VCaP (cell line): ENCODE measurements around the gene DNAJC30.
"Not testable (repeated sequence)": the region's sequence is repeated elsewhere in the genome, so short reads cannot be mapped to it uniquely, and the experiment has no call there.

Experiments
- H3K27ac ChIP-seq: fragments of 450-650 bp; 2 replicates; pipeline ENCODE4 v1.5.1; 2017
- TF ChIP-seq, protein P1 (sequence below): fragments of 450-650 bp; conservative IDR thresholded peaks from 2 replicates; pipeline ENCODE4 v1.5.1; 2017; ENCODE audit warnings: mild to moderate bottlenecking, moderate library complexity

The DNAJC30 gene

DNA sequence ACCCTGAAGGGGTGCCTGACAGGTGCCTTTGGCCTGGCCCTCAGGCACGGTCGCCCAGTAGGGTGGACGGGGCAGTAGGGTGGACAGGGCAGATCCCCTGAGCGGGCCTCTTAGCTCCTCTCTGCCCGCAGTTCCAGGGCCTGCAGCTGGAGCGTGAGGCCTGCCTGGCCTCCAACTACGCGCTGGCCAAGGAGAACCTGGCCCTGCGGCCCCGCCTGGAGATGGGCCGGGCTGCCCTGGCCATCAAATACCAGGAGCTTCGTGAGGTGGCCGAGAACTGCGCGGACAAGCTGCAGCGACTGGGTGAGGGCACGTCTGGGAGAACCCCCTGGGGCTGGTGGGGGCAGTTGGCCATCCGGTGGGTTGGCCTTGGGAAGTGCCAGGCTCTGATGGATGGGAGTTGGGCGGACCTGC is 14.0 kb downstream of the DNAJC30 start:
- TF ChIP-seq, protein P1, sequence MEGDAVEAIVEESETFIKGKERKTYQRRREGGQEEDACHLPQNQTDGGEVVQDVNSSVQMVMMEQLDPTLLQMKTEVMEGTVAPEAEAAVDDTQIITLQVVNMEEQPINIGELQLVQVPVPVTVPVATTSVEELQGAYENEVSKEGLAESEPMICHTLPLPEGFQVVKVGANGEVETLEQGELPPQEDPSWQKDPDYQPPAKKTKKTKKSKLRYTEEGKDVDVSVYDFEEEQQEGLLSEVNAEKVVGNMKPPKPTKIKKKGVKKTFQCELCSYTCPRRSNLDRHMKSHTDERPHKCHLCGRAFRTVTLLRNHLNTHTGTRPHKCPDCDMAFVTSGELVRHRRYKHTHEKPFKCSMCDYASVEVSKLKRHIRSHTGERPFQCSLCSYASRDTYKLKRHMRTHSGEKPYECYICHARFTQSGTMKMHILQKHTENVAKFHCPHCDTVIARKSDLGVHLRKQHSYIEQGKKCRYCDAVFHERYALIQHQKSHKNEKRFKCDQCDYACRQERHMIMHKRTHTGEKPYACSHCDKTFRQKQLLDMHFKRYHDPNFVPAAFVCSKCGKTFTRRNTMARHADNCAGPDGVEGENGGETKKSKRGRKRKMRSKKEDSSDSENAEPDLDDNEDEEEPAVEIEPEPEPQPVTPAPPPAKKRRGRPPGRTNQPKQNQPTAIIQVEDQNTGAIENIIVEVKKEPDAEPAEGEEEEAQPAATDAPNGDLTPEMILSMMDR, result no peak
- H3K27ac ChIP-seq, result peak overlapping the region; percentile 84

DNA sequence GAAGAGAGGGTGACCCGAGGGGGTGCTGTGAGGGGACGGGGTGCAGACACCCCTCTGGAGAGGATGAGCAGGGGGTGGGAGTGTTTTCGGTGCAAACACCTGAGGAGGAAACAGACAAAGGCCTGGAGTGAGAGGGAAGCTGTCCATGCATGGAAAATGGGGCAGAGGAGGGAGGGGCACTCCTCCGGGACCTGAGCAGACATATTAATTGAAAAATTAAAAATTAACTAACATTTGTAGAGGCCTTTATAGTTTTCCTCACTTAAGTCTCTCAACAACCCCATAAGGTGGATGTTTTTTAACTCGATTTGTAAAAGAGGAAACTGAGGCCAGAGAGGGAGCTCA is 14.4 kb downstream of the DNAJC30 start:
- TF ChIP-seq, protein P1, result no peak
- peak overlapping the region; percentile 84 for H3K27ac ChIP-seq

DNA sequence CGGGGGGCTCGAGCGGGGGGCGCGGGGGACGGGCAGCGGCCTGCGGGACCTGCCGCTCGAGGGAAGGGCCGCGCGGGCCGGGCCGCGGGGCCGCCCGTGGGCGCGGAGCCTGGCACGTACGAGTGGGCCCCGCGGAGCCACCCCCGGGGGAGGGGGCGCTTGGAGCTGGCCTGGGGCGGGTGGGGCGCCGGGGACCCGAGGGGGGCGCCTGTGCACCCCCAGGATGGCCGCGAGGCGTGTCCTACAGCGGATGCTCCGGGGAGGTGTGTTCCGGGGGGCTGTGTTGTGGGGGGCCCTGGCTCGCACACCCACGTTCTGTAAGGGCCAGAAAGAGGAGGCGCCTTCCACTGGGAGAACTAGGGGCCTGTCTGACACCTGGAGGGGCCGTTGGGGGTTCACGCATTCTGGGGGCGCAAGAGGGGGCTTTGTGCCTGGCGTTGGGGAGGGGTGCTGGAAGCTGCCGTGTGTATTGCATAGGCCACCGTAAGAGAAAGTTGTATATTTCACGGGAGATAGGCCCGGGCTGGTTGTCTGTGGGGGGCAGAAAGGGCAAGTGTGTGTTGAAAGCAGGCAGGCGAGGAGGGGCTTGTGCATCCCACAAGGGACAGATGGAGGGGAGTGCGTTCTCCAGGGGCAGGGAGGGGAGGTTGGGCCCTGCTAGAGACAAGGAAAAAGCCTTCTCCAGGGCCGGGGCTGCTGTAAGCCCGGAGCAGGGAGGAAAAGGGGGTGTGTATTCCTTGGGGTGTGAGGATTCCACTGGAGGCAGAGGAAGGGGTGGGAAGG is 15.0 kb downstream of the DNAJC30 start:
- peak overlapping the region; percentile 84 for H3K27ac ChIP-seq
- TF ChIP-seq, protein P1, result no peak

DNA sequence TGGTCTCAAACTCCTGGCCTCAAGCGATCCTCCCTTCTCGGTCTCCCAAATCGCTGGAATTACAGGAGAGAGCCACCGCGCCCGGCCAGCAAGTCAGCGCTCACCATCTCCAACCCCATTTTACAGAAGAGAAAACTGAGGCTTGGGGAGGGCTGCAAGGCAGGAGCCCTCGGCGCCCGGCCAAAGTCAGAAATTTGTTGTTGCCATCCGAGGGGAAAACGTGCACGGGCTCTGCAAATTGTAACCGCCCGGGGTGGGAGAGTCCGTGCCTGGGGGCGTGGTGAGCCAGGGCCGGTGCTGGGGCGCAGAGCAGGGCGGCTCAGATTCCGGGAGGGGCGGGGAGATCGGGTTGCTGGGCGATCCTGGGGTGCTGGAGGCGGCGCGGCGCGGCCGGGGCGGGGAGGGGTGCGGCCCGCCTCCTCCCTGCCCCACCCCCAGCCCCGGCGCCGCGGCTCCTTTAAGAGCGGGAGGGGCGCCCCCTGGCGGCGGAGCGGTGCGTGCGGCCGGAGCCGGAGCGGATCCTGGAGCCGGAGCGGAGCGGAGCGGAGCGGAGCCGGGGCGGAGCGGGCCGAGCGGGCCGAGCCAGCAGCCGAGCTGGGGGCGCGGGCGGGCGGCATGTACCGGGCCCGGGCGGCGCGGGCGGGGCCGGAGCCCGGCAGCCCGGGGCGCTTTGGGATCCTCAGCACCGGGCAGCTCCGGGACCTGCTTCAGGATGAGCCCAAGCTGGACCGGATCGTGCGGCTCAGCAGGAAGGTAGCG is 15.7 kb downstream of the DNAJC30 start, which contains the start of gene VPS37D:
TSS of gene VPS37D (plus strand) at position 488 of the 759 bp plus-strand sequence. CDS start at position 616, 128 bp downstream.
- peak within 1 kb of the TSS; percentile 84 for H3K27ac ChIP-seq
- TF ChIP-seq, protein P1, result peak; percentile 97

DNA sequence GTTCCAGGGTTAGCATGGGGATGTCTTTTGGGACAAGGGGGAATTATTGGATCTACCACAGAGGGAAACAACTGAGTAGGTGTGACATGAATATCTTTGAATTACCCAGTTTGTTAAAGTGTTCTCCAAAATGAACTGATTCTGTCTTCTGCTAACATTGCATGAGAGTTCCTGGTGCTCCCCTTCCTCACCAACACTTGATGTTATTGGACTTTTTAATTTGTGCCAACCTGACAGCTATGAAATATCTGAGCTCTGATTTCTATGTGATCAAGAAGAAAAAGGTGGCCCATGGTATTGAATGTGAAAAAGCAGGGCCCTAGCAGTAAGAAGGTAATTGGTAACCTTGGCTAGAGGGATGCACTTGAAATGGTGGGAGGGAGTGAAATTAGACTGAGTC is 20.2 kb downstream of the DNAJC30 start:
- TF ChIP-seq, protein P1, result no peak
- H3K27ac ChIP-seq, result no peak overlapping the region

DNA sequence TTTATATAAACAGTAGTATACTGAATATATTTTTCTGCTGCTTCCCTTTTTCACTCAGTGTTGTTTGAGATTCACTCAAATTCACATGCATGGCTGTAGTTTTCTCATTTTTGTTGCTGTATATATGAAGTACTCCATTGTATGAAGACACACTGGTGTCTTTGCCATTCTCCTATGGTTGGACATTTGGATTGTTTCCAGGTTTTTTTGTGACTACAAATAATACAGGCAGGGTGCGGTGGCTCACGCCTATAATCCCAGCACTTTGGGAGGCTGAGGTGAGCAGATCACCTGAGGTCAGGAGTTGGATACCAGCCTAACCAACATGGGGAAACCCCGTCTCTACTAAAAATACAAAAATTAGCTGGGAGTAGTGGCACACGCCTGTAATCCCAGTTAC is 22.7 kb downstream of the DNAJC30 start:
- not testable (repeated sequence) for H3K27ac ChIP-seq

DNA sequence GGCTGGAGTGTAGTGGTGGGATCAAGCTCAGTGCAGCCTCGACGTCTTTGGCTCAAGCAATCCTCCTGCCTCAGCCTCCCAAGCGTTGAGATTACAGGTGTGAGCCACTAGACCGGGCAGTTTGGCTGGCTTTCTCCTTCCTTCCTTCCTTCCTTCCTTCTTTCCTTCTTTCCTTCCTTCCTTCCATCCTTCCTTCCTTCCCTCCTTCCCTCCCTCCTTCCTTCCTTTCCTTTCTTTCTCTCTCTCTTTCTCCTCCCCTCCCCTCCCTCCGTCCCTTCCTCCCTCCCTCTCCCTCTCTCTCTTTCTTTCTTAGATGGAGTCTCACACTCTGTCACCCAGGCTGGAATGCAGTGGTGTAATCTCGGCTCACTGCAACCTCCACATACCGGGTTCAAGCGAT is 23.3 kb downstream of the DNAJC30 start:
- no peak overlapping the region for H3K27ac ChIP-seq
- TF ChIP-seq, protein P1, result no peak

DNA sequence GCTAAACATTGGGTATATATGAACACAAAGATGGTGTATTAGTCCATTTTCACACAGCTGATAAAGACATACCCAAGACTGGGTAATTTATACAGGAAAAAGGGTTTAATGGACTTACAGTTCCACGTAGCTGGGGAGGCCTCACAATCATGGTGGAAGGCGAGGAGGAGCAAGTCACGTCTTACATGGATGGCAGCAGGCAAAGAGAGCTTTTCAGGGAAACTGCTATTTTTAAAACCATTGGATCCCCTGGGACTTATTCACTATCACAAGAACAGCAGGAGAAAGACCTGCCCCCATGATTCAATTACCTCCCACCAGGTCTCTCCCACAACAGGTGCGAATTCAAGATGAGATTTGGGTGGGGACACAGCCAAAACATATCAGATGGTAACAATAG is 27.9 kb downstream of the DNAJC30 start:
- H3K27ac ChIP-seq, result not testable (repeated sequence)
